Thyroid gland (tissue), 4 donors: ENCODE data around the gene PM20D1.

Experiments
- POLR2A ChIP-seq, 2 donors: fragments of 450-650 bp; IDR thresholded peaks; one replicate each; pipeline ENCODE4 v1.6.1; 2017; ENCODE audit warnings: antibody characterized with exemption in 2 of 2, mild to moderate bottlenecking in 2 of 2, moderate library complexity in 1 of 2
- TF ChIP-seq, protein P1 (sequence below), 6 experiments: fragments of 200-600 bp in 3 of 6; fragments of 450-650 bp in 3 of 6; sonication (generic) in 3 of 6; IDR thresholded peaks; one replicate each; pipeline ENCODE4 v1.5.1; 2016 to 2019; ENCODE audit warnings: antibody characterized with exemption in 6 of 6, mild to moderate bottlenecking in 2 of 6, inconsistent platforms in 1 of 6, moderate library complexity in 1 of 6

DNA sequence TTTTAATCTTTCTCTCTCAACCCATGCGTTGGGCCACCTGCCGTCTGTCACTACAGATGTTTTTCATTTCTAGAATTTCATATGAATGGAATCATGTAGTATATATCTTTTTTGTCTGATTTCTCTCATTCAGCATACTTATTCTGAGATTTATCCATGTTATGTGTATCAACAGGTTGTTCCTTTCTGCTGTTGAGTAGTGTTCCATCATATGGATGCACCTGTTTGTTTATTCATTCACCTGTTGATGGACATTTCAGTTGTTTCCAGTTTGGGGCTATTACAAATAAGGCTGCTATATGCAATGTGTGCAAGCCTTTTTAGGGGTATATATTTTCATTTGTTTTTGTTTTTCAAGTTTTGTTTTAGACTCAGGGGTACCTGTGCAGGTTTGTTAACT is 27.5 kb downstream of the PM20D1 start:
- TF ChIP-seq, protein P1, sequence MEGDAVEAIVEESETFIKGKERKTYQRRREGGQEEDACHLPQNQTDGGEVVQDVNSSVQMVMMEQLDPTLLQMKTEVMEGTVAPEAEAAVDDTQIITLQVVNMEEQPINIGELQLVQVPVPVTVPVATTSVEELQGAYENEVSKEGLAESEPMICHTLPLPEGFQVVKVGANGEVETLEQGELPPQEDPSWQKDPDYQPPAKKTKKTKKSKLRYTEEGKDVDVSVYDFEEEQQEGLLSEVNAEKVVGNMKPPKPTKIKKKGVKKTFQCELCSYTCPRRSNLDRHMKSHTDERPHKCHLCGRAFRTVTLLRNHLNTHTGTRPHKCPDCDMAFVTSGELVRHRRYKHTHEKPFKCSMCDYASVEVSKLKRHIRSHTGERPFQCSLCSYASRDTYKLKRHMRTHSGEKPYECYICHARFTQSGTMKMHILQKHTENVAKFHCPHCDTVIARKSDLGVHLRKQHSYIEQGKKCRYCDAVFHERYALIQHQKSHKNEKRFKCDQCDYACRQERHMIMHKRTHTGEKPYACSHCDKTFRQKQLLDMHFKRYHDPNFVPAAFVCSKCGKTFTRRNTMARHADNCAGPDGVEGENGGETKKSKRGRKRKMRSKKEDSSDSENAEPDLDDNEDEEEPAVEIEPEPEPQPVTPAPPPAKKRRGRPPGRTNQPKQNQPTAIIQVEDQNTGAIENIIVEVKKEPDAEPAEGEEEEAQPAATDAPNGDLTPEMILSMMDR (IDR thresholded peaks at IDR 0.05): no peak
- no peak for TF ChIP-seq POLR2A (IDR thresholded peaks at IDR 0.05)
